Activated T-helper 17 cell treated with anti-CD3 and anti-CD28 coated beads, Interleukin-2, amount 50 U/mL, for 72 hours (primary cell): ENCODE results near the gene SLC9A9. TPM values are rescaled to one million over a fixed set of nuclear protein-coding genes. Genes with fewer than 3 reads are reported as not detected.

Experiments used
- ATAC-seq: fragments of 150-1000 bp; cut with Tn5 transposase; replicated peaks from 2 replicates; pipeline ENCODE4 v1.10.0; 2021; ENCODE audit warnings: mild to moderate bottlenecking, moderate library complexity
- H3K27ac Mint-ChIP-seq: one replicate; pipeline ENCODE4 v1.8.0; 2022; ENCODE audit warnings: mixed read lengths
- H3K27me3 Mint-ChIP-seq: one replicate; pipeline ENCODE4 v1.8.0; 2022; ENCODE audit warnings: mixed read lengths
- H3K36me3 Mint-ChIP-seq: one replicate; pipeline ENCODE4 v1.8.0; 2022; ENCODE audit warnings: low read depth, mild to moderate bottlenecking, mixed read lengths
- H3K4me1 Mint-ChIP-seq: one replicate; pipeline ENCODE4 v1.8.0; 2022; ENCODE audit warnings: mixed read lengths
- H3K4me3 Mint-ChIP-seq: one replicate; pipeline ENCODE4 v1.8.0; 2022; ENCODE audit warnings: mild to moderate bottlenecking, mixed read lengths
- H3K9me3 Mint-ChIP-seq: one replicate; pipeline ENCODE4 v1.8.0; 2022; ENCODE audit warnings: mixed read lengths
- total RNA-seq, 2 donors: library from RNA; stranded (reverse); gene quantifications; one replicate each; pipeline ENCODE4 v1.2.3, GENCODE V29; 2022

The SLC9A9 gene
- total RNA-seq, 2 donors from 2014 or later: 4.0 to 15.2 TPM

GRCh38 chr3:143574933-143575332, 273.3 kb downstream of the SLC9A9 start:
- Mint-ChIP-seq H3K36me3 (peaks cover 31% of the 10 kb centered on the region), H3K4me1 (no peaks in the 10 kb centered on the region), H3K27me3 (no peaks in the 10 kb centered on the region), H3K9me3 (no peaks in the 10 kb centered on the region), H3K4me3 (no peak overlapping the region), H3K27ac (no peak overlapping the region)
- ATAC-seq: no peak

GRCh38 chr3:143573610-143574303, 274.5 kb downstream of the SLC9A9 start:
- no peaks in the 10 kb centered on the region for H3K27me3 Mint-ChIP-seq
- no peaks in the 10 kb centered on the region for H3K9me3 Mint-ChIP-seq
- no peak overlapping the region for H3K4me3 Mint-ChIP-seq
- H3K4me1 Mint-ChIP-seq: no peaks in the 10 kb centered on the region
- H3K36me3 Mint-ChIP-seq: peaks cover 31% of the 10 kb centered on the region
- H3K27ac Mint-ChIP-seq: no peak overlapping the region
- no peak for ATAC-seq

DNA sequence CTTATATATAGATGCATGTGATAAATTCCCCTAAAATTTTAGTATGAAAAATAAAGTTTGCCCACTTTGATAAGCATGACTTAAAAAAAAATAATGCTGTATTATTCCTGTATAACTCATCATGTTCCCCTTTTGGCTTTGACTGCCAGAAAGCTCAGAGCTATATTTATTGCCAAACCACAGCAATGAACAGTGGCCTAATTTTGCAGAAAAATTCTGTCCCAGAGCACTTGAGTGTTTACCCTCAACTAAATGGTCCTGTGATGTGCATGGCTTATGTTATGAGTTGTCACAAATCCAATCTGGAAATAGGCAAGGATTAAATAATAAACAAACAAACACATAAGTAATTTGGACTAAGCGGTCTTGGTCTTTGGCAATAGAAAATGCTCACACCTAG, 276.7 kb downstream of the SLC9A9 start:
- H3K27me3 Mint-ChIP-seq: no peaks in the 10 kb centered on the region
- no peak for ATAC-seq
- no peak overlapping the region for H3K4me3 Mint-ChIP-seq
- no peak overlapping the region for H3K27ac Mint-ChIP-seq
- H3K4me1 Mint-ChIP-seq: no peaks in the 10 kb centered on the region
- H3K9me3 Mint-ChIP-seq: no peaks in the 10 kb centered on the region
- H3K36me3 Mint-ChIP-seq: peaks cover 31% of the 10 kb centered on the region

- no peak for ATAC-seq
- Mint-ChIP-seq H3K4me1 (no peaks in the 10 kb centered on the region), H3K27ac (no peak overlapping the region), H3K36me3 (peaks cover 6% of the 10 kb centered on the region), H3K9me3 (no peaks in the 10 kb centered on the region), H3K27me3 (no peaks in the 10 kb centered on the region), H3K4me3 (no peak overlapping the region)
These were observed 280.4 kb downstream of the SLC9A9 start for GRCh38 chr3:143567823-143568222.

DNA sequence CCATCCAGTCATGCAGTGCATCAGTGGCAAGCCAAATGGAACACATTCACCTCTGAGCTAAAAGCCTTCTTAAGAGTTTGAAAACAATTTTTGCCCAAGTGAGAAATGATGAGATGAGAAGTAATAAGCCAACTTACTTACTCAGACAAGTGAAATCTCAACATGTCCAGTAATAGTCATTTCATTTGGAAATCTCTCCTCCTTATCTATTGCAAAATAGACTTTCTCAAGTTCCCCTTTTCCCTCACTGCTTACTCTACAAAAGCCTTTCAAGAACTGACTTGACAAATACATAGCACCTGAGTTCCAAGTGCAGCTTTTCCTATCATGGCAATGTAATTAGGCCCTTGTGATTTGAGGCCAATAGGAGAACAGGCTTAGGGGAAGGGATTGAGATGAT, 282.3 kb downstream of the SLC9A9 start:
- no peak overlapping the region for H3K4me3 Mint-ChIP-seq

DNA sequence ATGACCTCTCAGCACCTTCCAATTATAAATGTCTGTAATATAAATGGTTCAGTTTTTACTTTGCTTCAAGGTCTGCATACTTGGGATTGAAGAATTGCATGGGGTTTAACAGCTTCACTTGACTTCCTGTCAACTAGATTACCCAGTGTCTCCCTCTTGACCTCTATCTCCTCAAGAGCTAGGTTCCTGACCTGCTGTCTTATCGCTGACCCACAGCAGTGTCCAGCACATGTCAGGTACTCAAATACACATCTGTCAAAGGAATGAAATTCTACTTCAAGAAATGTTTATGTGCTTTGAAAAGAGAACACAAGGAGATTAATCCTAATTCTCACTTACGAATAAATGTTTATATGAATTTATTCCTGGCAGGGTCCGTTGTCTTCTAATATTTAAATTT, 284.5 kb downstream of the SLC9A9 start:
- ATAC-seq: no peak
- H3K4me3 Mint-ChIP-seq: no peak overlapping the region
- no peaks in the 10 kb centered on the region for H3K27me3 Mint-ChIP-seq
- no peaks in the 10 kb centered on the region for H3K4me1 Mint-ChIP-seq
- no peaks in the 10 kb centered on the region for H3K9me3 Mint-ChIP-seq
- no peaks in the 10 kb centered on the region for H3K36me3 Mint-ChIP-seq
- H3K27ac Mint-ChIP-seq: no peak overlapping the region

More for the DNA sequence above, 282.3 kb downstream of the SLC9A9 start:
- no peaks in the 10 kb centered on the region for H3K27me3 Mint-ChIP-seq
- no peaks in the 10 kb centered on the region for H3K4me1 Mint-ChIP-seq
- ATAC-seq: no peak
- H3K9me3 Mint-ChIP-seq: no peaks in the 10 kb centered on the region
- H3K27ac Mint-ChIP-seq: no peak overlapping the region
- H3K36me3 Mint-ChIP-seq: no peaks in the 10 kb centered on the region

DNA sequence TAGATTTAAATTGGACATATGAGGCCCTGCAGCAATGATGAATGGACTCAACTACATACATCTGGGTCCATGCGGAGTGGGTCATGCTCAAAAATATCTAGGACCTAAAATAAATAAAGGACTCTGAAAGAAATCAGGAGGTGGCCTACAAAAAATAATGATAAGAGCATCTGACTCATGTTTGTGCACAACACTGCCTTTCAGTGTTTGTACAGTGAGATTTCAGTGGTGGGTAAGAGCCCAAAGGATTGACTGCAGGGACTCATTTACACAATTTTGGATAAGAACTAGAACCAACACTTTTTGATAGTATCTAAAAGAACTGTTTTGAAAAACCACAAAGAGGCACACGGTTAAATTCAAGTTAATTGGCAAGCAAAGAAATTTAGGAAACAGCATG, 285.5 kb downstream of the SLC9A9 start:
- H3K36me3 Mint-ChIP-seq: no peaks in the 10 kb centered on the region
- no peak overlapping the region for H3K4me3 Mint-ChIP-seq
- H3K27me3 Mint-ChIP-seq: no peaks in the 10 kb centered on the region
- no peak overlapping the region for H3K27ac Mint-ChIP-seq
- ATAC-seq: no peak
- H3K4me1 Mint-ChIP-seq: no peaks in the 10 kb centered on the region
- H3K9me3 Mint-ChIP-seq: peaks cover 4% of the 10 kb centered on the region

DNA sequence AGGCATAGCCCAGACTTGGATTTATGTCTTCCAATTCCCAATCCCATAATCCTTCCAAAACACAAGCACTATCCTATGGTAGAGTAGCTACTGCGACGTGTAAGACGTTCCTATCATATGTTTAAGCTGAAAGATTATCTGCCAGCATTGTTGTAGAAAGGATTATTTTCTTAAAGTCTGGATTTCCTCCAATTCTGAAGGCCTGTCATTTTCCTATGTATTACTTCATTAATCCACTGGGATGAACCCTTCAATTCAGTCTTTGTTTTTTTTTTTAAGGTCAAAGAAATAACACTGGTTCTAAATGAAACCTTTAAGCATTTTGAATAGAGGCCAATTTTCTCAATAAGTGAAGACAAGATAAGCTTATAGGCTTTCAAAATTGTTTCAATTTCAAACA, 289.0 kb downstream of the SLC9A9 start:
- H3K9me3 Mint-ChIP-seq: peaks cover 4% of the 10 kb centered on the region
- no peak for ATAC-seq
- no peak overlapping the region for H3K27ac Mint-ChIP-seq
- no peaks in the 10 kb centered on the region for H3K4me1 Mint-ChIP-seq
- H3K36me3 Mint-ChIP-seq: no peaks in the 10 kb centered on the region
- H3K4me3 Mint-ChIP-seq: no peak overlapping the region
- H3K27me3 Mint-ChIP-seq: no peaks in the 10 kb centered on the region

DNA sequence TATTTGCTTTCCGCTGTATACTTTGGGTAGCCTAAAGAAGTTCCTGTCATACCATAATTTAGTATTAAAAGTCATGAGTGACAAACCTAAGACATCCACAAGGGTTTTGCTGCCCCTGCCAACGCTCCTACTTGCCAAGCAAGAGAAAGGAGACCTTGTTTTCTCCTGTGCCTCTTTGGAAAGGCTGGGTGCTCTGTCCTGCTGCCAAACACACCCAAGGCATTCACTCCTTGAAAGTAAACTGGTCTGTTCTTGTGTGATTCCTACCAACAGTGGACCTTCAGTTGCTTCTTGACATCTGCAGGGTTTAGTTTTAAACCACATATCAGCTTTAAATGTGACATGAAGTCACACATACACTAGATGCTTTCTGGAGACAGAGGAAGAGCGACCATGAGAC, 295.4 kb downstream of the SLC9A9 start:
- ATAC-seq: no peak
- Mint-ChIP-seq H3K4me1 (no peaks in the 10 kb centered on the region), H3K9me3 (peaks cover under 1% of the 10 kb centered on the region), H3K4me3 (no peak overlapping the region), H3K27me3 (no peaks in the 10 kb centered on the region), H3K27ac (no peak overlapping the region), H3K36me3 (peaks cover 33% of the 10 kb centered on the region)

- no peak overlapping the region for H3K4me3 Mint-ChIP-seq
These were observed 296.5 kb downstream of the SLC9A9 start for GRCh38 chr3:143551761-143552160.

GRCh38 chr3:143548861-143549497, 299.3 kb downstream of the SLC9A9 start:
- no peak for ATAC-seq
- H3K36me3 Mint-ChIP-seq: peaks cover 63% of the 10 kb centered on the region
- H3K27ac Mint-ChIP-seq: no peak overlapping the region
- H3K27me3 Mint-ChIP-seq: no peaks in the 10 kb centered on the region
- peaks cover 6% of the 10 kb centered on the region for H3K9me3 Mint-ChIP-seq
- H3K4me3 Mint-ChIP-seq: no peak overlapping the region
- no peaks in the 10 kb centered on the region for H3K4me1 Mint-ChIP-seq

More at GRCh38 chr3:143551761-143552160, 296.5 kb downstream of the SLC9A9 start:
- Mint-ChIP-seq H3K27ac (no peak overlapping the region), H3K27me3 (no peaks in the 10 kb centered on the region), H3K9me3 (peaks cover 6% of the 10 kb centered on the region), H3K36me3 (peaks cover 44% of the 10 kb centered on the region), H3K4me1 (no peaks in the 10 kb centered on the region)
- ATAC-seq: no peak

DNA sequence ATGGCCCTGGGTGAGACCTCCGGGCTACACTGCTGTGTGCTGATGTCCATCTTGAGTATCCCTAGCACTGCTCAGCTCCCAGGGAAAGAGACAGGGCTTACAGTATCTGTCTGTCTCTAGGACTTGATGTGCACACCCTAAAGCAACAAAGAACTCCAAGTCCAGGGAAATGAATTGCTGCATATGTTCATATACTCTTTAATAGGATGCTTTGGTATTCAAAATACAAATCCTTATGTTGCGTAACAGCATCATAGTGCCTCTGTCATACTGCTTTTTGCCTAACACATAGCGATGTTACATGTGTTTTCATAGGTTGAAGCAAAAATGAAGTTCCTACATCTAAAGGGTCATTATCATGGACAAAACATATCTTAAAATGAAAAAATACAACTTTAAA, 299.9 kb downstream of the SLC9A9 start:
- no peak overlapping the region for H3K27ac Mint-ChIP-seq
- peaks cover 6% of the 10 kb centered on the region for H3K9me3 Mint-ChIP-seq
- no peaks in the 10 kb centered on the region for H3K4me1 Mint-ChIP-seq
- no peak for ATAC-seq
- H3K27me3 Mint-ChIP-seq: no peaks in the 10 kb centered on the region
- no peak overlapping the region for H3K4me3 Mint-ChIP-seq
- H3K36me3 Mint-ChIP-seq: peaks cover 63% of the 10 kb centered on the region

GRCh38 chr3:143538577-143538981, 309.7 kb downstream of the SLC9A9 start:
- no peak overlapping the region for H3K27ac Mint-ChIP-seq
- H3K4me3 Mint-ChIP-seq: no peak overlapping the region
- ATAC-seq: no peak
- peaks cover 11% of the 10 kb centered on the region for H3K4me1 Mint-ChIP-seq
- H3K27me3 Mint-ChIP-seq: no peaks in the 10 kb centered on the region
- H3K36me3 Mint-ChIP-seq: no peaks in the 10 kb centered on the region
- no peaks in the 10 kb centered on the region for H3K9me3 Mint-ChIP-seq

- Mint-ChIP-seq H3K4me1 (peaks cover 11% of the 10 kb centered on the region), H3K9me3 (no peaks in the 10 kb centered on the region), H3K36me3 (no peaks in the 10 kb centered on the region), H3K4me3 (no peak overlapping the region), H3K27ac (no peak overlapping the region), H3K27me3 (no peaks in the 10 kb centered on the region)
- no peak for ATAC-seq
These were observed 310.2 kb downstream of the SLC9A9 start for GRCh38 chr3:143538061-143538460.

DNA sequence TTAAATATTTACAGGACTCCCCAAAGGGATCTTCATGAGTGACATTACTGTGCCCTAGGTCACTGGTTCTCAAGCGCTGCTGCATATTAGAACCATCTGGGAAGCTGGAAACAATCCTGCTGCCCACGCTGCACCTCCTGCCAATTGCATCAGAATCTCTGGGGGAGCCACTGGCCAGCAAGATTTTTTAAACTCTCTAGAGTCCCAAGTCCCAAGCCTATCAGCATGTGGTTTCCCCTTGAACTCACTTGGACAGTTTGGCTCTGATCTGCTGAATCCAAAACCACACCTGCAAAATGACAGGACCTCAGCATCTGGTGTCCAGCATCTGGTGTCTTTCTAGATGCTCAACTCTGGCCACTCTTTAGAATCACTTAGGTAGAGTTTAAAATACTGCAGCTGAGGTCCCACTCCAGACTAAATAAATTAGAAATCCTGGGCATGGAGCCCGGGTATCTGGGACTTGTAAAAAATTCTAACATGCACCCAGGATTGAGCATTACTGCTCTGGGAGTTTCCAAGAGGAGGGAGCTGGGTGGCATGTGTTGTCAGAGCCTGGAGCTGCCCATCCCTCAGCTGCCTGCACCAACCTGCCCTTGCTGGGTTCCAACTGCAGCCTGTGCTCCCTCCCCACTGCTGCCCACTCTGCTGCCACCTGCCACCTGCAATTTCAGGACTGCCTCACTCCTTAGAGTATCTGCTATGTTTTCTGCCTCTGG, 311.3 kb downstream of the SLC9A9 start:
- no peaks in the 10 kb centered on the region for H3K36me3 Mint-ChIP-seq
- no peak overlapping the region for H3K27ac Mint-ChIP-seq
- H3K27me3 Mint-ChIP-seq: no peaks in the 10 kb centered on the region
- H3K9me3 Mint-ChIP-seq: no peaks in the 10 kb centered on the region
- peaks cover 11% of the 10 kb centered on the region for H3K4me1 Mint-ChIP-seq
- no peak overlapping the region for H3K4me3 Mint-ChIP-seq
- no peak for ATAC-seq
